Measurements from ENCODE around the gene JUNB. TPM values are rescaled to one million over a fixed set of nuclear protein-coding genes. Genes with fewer than 3 reads are reported as not detected.
A peak's percentile ranks its signal among the peaks of the same experiment; 100 is the strongest.

Gene JUNB
- total RNA-seq: 333 and 351 TPM in 2 replicates

DNA sequence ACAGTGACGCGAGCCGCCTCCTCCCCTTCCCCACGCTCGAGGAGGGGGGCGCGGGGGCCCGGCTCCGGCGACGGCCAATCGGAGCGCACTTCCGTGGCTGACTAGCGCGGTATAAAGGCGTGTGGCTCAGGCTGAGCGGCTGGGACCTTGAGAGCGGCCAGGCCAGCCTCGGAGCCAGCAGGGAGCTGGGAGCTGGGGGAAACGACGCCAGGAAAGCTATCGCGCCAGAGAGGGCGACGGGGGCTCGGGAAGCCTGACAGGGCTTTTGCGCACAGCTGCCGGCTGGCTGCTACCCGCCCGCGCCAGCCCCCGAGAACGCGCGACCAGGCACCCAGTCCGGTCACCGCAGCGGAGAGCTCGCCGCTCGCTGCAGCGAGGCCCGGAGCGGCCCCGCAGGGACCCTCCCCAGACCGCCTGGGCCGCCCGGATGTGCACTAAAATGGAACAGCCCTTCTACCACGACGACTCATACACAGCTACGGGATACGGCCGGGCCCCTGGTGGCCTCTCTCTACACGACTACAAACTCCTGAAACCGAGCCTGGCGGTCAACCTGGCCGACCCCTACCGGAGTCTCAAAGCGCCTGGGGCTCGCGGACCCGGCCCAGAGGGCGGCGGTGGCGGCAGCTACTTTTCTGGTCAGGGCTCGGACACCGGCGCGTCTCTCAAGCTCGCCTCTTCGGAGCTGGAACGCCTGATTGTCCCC lies at the start of gene JUNB:
Gene JUNB, plus strand, starts transcription at position 142 of the 706 bp plus-strand sequence. Its CDS starts 286 bp downstream, at position 428.
- H3K27ac Mint-ChIP-seq: peak within 1 kb of the TSS; percentile 93
- no peaks in the 10 kb centered on the region for H3K9me3 Mint-ChIP-seq
- peaks cover 33% of the 10 kb centered on the region for H3K4me1 Mint-ChIP-seq (ENCODE audit: low read depth)
- intact Hi-C loops (cut with micrococcal nuclease): loop anchor here (1.0 to 5.0 kb wide), 6 partner anchors 9 to 1046 kb away; partner anchors contain the start of genes CALR, DHPS and TRIR
- peak within 1 kb of the TSS; percentile 95 for H3K4me3 Mint-ChIP-seq (ENCODE audit: low read depth)
- H3K27me3 Mint-ChIP-seq (ENCODE audit: low read depth): no peaks in the 10 kb centered on the region
- peak; percentile 96 for DNase-seq (ENCODE audit: low spot score)
- peaks cover 22% of the 10 kb centered on the region for H3K36me3 Mint-ChIP-seq (ENCODE audit: low read depth)

DNA sequence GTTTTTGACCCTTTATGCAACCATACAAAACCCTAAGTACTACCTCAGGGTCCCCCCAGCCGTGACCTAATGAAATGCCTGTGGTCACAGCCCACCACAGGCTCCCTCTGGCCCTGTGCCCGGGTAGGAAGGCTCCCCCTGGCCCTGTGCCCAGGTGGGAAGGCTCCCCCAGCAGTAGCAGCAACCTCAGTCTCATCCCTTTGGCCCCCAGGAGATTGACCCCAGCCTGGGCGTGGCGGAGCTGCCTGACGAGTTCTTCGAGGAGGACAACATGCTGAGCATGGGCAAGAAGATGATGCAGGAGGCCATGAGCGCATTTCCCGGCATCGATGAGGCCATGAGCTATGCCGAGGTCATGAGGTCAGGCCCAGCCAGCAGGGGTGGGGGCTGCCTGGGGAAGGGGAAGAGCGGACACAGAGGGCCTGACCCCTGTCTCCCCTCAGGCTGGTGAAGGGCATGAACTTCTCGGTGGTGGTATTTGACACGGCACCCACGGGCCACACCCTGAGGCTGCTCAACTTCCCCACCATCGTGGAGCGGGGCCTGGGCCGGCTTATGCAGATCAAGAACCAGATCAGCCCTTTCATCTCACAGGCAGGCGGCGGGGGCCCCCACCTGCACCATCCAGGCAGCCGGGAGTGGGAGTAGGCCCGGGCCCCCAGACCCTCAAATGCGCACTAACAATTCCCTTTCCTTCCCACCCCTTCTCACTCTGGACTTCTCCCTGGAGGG lies 46.0 kb upstream of the JUNB start:
- no peak for DNase-seq (ENCODE audit: low spot score)
- H3K9me3 Mint-ChIP-seq: peaks cover 11% of the 10 kb centered on the region
- peaks cover 4% of the 10 kb centered on the region for H3K27me3 Mint-ChIP-seq (ENCODE audit: low read depth)
- peaks cover 3% of the 10 kb centered on the region for H3K4me1 Mint-ChIP-seq (ENCODE audit: low read depth)
- peaks cover 49% of the 10 kb centered on the region for H3K36me3 Mint-ChIP-seq (ENCODE audit: low read depth)
- H3K4me3 Mint-ChIP-seq (ENCODE audit: low read depth): no peak overlapping the region
- no peak overlapping the region for H3K27ac Mint-ChIP-seq
- intact Hi-C loops (cut with micrococcal nuclease): no loop called here

DNA sequence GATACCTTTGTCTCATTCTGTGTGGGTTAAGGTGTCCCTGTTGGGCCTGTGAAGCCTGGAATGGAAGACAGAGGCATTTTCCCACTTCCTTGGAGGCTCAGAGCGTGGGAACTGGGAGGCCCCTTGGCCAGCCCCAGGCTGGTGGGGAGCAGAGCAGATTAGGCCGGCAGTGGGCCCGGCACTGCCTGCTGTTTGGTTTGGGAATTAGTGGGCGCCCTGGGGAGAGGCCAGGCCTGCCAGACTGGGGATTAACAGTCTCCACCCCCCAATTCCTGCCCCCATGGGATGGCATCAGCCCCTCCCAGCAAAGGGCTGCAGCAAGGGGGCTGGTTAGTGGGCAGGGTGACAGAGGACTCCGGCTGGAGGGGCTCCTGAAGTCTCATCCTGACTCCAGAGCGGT lies 42.8 kb upstream of the JUNB start:
- H3K4me3 Mint-ChIP-seq (ENCODE audit: low read depth): no peak overlapping the region
- H3K9me3 Mint-ChIP-seq: peaks cover 11% of the 10 kb centered on the region
- no peak overlapping the region for H3K27ac Mint-ChIP-seq
- peaks cover 40% of the 10 kb centered on the region for H3K36me3 Mint-ChIP-seq (ENCODE audit: low read depth)
- intact Hi-C loops (cut with micrococcal nuclease): no loop called here
- H3K4me1 Mint-ChIP-seq (ENCODE audit: low read depth): peaks cover 3% of the 10 kb centered on the region
- H3K27me3 Mint-ChIP-seq (ENCODE audit: low read depth): peaks cover 10% of the 10 kb centered on the region
- DNase-seq (ENCODE audit: low spot score): no peak

DNA sequence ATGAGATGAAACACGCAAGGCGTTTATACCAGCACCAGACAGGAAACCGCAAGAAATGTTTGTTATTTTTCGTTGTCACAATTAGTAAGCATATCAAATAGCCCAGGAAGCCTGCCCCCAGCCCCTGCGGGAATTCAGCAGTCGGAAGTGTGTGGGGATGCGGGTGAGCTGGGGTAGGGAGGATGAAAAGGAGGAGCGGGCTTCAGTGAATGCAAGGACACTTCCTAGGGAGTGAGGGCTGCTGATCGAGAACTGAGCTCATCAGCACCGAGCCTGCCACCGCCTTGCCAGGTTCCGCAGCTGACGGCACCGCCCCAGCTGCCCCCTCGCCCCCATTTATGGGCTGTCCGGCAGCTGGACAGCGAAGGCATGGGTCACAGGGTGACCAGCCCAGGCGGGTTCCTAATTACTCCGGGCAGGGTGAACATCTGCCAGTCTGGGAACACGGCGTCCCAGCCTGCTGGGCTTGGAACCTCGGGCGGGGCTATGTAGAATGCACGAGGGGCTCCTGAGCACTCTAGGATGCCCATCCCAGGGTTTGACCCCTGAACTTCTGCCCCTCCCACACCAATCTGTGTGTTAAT lies 41.3 kb upstream of the JUNB start:
- DNase-seq (ENCODE audit: low spot score): no peak
- intact Hi-C loops (cut with micrococcal nuclease): no loop called here
- Mint-ChIP-seq H3K36me3 (ENCODE audit: low read depth) (peaks cover 34% of the 10 kb centered on the region), H3K9me3 (peaks cover 11% of the 10 kb centered on the region), H3K27me3 (ENCODE audit: low read depth) (peaks cover 10% of the 10 kb centered on the region), H3K4me1 (ENCODE audit: low read depth) (peaks cover 3% of the 10 kb centered on the region), H3K4me3 (ENCODE audit: low read depth) (no peak overlapping the region), H3K27ac (no peak overlapping the region)

DNA sequence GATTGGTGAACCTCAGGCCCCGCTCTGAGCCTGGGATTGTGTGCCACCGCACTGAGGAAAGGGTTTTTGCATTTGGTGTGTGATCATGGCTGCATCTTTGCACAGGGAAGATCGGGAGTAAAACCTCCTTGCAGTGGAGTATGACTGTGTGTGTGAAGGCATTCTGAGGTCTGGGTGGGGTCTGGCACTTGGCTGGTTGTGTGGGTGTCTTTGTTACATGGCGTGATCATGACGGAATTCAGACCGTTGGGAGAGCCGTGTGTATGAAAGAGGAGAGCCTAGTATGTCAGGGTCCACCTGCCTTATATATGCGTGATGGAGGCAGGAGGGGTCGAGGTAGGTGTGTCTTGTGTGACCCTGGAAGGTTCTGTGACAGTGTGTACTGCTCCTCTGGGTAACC lies 40.4 kb upstream of the JUNB start:
- intact Hi-C loops (cut with micrococcal nuclease): no loop called here
- no peak overlapping the region for H3K27ac Mint-ChIP-seq
- no peak overlapping the region for H3K4me3 Mint-ChIP-seq (ENCODE audit: low read depth)
- peaks cover 11% of the 10 kb centered on the region for H3K9me3 Mint-ChIP-seq
- H3K4me1 Mint-ChIP-seq (ENCODE audit: low read depth): peaks cover 3% of the 10 kb centered on the region
- peaks cover 26% of the 10 kb centered on the region for H3K36me3 Mint-ChIP-seq (ENCODE audit: low read depth)
- no peak for DNase-seq (ENCODE audit: low spot score)
- H3K27me3 Mint-ChIP-seq (ENCODE audit: low read depth): peaks cover 10% of the 10 kb centered on the region

DNA sequence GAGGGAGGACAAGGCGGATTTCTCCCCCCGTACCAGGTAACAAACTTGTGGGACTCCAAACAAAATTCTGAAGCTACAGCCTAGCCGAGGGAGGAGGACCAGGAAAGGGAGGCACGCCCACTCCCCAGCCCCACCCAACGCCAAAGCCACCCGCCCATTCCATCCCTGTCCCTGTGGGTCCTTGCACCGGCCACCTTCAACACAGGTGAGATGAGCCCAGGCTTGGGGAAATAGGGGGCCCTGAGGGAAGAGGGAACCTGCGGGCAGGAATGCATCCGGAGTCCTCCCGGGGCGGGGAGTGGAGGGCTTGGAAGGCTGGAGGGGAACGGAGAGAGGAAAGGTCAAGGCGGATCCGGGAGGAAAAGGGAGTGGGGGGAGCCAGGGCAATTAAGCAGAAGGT lies 39.7 kb upstream of the JUNB start, which contains the start of gene BEST2:
Gene BEST2, plus strand, starts transcription at position 157 of the 400 bp plus-strand sequence. CDS start 802 bp downstream, outside the sequence.
- H3K4me3 Mint-ChIP-seq (ENCODE audit: low read depth): no peak within 1 kb of the TSS
- intact Hi-C loops (cut with micrococcal nuclease): no loop called here
- H3K36me3 Mint-ChIP-seq (ENCODE audit: low read depth): peaks cover 19% of the 10 kb centered on the region
- DNase-seq (ENCODE audit: low spot score): no peak
- H3K27ac Mint-ChIP-seq: no peak within 1 kb of the TSS
- H3K9me3 Mint-ChIP-seq: peaks cover 11% of the 10 kb centered on the region
- H3K4me1 Mint-ChIP-seq (ENCODE audit: low read depth): peaks cover 3% of the 10 kb centered on the region
- H3K27me3 Mint-ChIP-seq (ENCODE audit: low read depth): peaks cover 10% of the 10 kb centered on the region

DNA sequence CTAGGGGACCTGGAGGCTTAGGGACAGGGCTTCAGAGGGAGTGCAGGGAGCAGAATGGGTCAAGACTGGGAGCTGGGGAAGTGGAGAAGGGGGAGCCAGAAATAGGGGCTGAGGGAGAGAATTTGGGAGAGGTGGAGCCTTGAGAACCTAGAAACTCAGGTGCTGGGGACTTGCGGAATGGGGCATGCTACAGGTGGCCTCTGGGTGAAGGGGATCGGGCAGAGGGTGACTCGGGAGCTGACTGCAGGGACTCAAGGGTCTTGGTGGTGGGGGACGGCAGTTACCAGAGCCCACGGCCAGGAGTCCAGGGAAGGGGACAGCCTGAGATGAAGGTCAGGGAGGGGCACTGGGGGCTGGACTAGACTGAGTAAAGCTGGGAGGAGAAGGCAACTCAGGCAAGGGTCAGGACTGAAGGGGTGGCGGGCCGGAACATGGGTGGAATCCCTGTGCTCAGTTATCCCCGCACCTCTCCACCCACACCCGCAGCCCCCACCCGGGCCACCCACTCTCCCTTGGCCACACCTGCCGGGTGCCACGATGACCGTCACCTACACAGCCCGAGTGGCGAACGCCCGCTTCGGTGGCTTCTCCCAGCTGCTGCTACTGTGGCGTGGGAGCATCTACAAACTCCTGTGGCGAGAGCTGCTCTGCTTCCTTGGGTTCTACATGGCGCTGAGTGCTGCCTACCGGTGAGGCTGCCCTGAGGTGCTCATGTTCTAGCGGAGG lies 39.1 kb upstream of the JUNB start:
- H3K27ac Mint-ChIP-seq: no peak overlapping the region
- H3K9me3 Mint-ChIP-seq: peaks cover 11% of the 10 kb centered on the region
- H3K36me3 Mint-ChIP-seq (ENCODE audit: low read depth): peaks cover 13% of the 10 kb centered on the region
- intact Hi-C loops (cut with micrococcal nuclease): no loop called here
- peaks cover 10% of the 10 kb centered on the region for H3K27me3 Mint-ChIP-seq (ENCODE audit: low read depth)
- no peak overlapping the region for H3K4me3 Mint-ChIP-seq (ENCODE audit: low read depth)
- DNase-seq (ENCODE audit: low spot score): no peak
- H3K4me1 Mint-ChIP-seq (ENCODE audit: low read depth): peaks cover 3% of the 10 kb centered on the region

DNA sequence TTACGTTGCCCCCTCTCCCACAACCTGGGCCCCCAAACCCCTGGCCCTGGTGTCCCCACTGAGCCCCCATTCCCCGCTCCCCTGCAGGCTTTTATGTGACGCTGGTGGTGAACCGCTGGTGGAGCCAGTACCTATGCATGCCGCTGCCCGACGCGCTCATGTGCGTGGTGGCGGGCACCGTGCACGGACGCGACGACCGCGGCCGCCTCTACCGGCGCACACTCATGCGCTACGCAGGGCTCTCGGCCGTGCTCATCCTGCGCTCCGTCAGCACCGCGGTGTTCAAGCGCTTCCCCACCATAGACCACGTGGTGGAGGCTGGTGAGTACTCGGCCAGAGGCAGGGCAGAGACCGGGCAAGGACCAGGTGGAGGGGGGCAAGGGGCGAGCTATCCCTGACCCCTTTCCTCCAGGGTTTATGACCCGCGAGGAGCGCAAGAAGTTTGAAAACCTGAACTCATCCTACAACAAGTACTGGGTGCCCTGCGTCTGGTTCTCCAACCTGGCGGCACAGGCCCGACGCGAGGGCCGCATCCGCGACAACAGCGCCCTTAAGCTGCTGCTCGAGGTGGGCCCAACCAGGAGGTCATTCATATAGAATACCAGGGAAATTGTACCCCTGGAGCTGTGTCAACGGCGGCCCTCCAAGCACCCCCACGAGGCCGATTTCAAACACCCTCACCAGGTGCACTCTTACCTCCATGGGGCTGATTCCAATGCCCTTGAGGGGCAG lies 36.7 kb upstream of the JUNB start:
- Mint-ChIP-seq H3K36me3 (ENCODE audit: low read depth) (no peaks in the 10 kb centered on the region), H3K4me1 (ENCODE audit: low read depth) (peaks cover 5% of the 10 kb centered on the region), H3K27ac (no peak overlapping the region), H3K9me3 (no peaks in the 10 kb centered on the region), H3K27me3 (ENCODE audit: low read depth) (peaks cover 11% of the 10 kb centered on the region), H3K4me3 (ENCODE audit: low read depth) (no peak overlapping the region)
- intact Hi-C loops (cut with micrococcal nuclease): no loop called here
- DNase-seq (ENCODE audit: low spot score): no peak

DNA sequence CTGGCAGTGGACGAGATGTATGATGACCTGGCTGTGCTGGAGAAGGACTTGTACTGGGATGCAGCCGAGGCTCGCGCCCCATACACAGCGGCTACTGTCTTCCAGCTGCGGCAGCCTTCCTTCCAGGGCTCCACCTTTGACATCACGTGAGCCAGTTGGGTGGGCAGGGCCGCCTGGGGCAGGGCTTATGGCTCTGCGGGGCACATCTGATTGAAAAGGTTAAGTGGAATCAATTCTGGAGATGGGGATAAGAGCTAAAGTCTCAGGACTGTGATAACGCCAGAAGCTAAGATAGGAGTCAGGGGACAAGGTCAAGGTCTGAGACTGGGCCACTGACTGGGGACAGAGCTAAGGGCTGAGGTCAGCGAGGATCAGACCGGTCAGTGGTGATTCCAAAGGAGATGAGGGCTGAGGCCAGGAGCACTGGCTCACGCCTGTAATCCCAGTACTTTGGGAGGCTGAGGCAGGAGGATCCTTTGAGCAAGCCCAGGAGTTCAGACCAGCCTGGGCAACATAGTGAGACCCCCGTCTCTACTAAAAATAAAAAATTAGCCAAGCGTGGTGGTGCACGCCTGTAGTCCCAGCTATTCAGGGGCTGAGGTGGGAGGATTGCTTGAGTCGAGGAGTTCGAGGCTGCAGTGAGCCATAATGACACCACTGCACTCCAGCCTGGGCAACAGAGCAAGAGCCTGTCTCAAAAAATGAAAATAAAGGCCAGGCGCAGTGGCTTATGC lies 35.0 kb upstream of the JUNB start:
- no peak overlapping the region for H3K27ac Mint-ChIP-seq
- H3K9me3 Mint-ChIP-seq: no peaks in the 10 kb centered on the region
- peaks cover 2% of the 10 kb centered on the region for H3K27me3 Mint-ChIP-seq (ENCODE audit: low read depth)
- H3K4me1 Mint-ChIP-seq (ENCODE audit: low read depth): peaks cover 4% of the 10 kb centered on the region
- DNase-seq (ENCODE audit: low spot score): no peak
- no peaks in the 10 kb centered on the region for H3K36me3 Mint-ChIP-seq (ENCODE audit: low read depth)
- no peak overlapping the region for H3K4me3 Mint-ChIP-seq (ENCODE audit: low read depth)
- intact Hi-C loops (cut with micrococcal nuclease): no loop called here

DNA sequence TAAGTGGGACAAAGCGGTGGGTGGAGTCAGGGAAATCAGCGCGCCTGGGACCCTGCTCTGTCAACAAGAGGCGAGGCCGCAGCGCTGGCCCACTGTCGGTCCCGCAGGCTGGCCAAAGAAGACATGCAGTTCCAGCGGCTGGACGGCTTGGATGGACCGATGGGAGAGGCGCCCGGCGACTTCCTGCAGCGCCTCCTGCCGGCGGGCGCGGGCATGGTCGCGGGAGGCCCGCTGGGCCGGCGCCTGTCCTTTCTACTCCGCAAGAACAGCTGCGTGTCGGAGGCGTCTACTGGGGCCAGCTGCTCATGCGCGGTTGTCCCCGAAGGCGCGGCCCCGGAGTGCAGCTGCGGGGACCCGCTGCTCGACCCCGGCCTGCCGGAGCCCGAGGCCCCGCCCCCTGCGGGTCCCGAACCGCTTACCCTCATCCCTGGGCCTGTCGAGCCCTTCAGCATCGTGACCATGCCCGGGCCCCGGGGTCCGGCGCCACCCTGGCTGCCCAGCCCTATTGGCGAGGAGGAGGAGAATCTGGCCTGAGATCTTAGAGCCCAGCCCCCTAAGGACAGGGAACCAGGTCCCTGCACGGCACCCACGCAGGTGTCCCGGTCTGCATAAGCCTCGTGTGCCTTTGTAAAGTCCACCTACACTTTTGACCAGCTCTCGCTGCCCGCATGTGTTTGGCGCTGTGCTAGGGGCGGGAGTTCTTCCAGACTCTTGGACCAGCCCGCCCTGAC lies 33.6 kb upstream of the JUNB start:
- peaks cover 2% of the 10 kb centered on the region for H3K27me3 Mint-ChIP-seq (ENCODE audit: low read depth)
- no peaks in the 10 kb centered on the region for H3K36me3 Mint-ChIP-seq (ENCODE audit: low read depth)
- DNase-seq (ENCODE audit: low spot score): peak; percentile 65
- intact Hi-C loops (cut with micrococcal nuclease): no loop called here
- H3K27ac Mint-ChIP-seq: no peak overlapping the region
- no peaks in the 10 kb centered on the region for H3K9me3 Mint-ChIP-seq
- H3K4me1 Mint-ChIP-seq (ENCODE audit: low read depth): peaks cover 4% of the 10 kb centered on the region
- H3K4me3 Mint-ChIP-seq (ENCODE audit: low read depth): peak overlapping the region; percentile 47

DNA sequence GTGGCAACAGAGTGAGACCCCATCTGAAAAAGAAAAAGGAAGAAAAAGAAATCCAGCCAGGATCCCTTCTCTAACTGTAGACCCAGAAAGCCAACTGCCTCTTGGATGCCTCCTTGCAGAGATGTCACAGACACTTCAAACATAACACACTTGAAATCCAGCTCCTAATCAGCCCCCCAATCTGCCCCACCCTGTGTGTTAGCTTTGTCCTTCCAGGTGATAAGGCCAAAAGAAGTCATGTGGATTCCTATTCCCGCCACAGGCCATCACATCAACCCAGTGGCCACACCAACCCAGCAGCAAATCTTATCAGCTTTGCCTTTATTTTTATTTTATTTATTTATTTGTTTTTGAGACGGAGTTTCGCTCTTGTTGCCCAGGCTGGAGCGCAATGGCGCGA lies 31.6 kb upstream of the JUNB start:
- H3K4me3 Mint-ChIP-seq (ENCODE audit: low read depth): no peak overlapping the region
- no peaks in the 10 kb centered on the region for H3K9me3 Mint-ChIP-seq
- H3K27ac Mint-ChIP-seq: peak overlapping the region; percentile 28
- H3K27me3 Mint-ChIP-seq (ENCODE audit: low read depth): peaks cover 2% of the 10 kb centered on the region
- peaks cover 4% of the 10 kb centered on the region for H3K4me1 Mint-ChIP-seq (ENCODE audit: low read depth)
- no peaks in the 10 kb centered on the region for H3K36me3 Mint-ChIP-seq (ENCODE audit: low read depth)
- intact Hi-C loops (cut with micrococcal nuclease): loop anchor here (1.0 kb wide), 2 partner anchors 37 to 88 kb away; no protein-coding TSS in a partner anchor
- DNase-seq (ENCODE audit: low spot score): no peak

All from activated T-helper 2 cell treated with anti-CD3 and anti-CD28 coated beads, Interferon-gamma antibody, Interleukin-2, Interleukin-4, amounts not matched to agents 10 μg/mL and 5 μg/mL and 100 μg/mL, durations not matched to agents 14 hours and 24 hours and 36 hours (primary cell).